Mesendoderm (in vitro differentiated cells): ENCODE data around the gene HEXIM1.

Experiments
- DNase-seq: peaks from one replicate; pipeline ENCODE4 v3.0.0; 2013
- H2AK5ac ChIP-seq: 2 replicates; pipeline ENCODE4 v1.6.1; 2013; ENCODE audit warnings: low read length, inconsistent platforms
- H2BK120ac ChIP-seq: 2 replicates; pipeline ENCODE4 v1.6.1; 2013; ENCODE audit warnings: low read depth, mild to moderate bottlenecking, low read length, moderate library complexity, mixed read lengths
- H2BK15ac ChIP-seq: replicated peaks from 2 replicates; pipeline ENCODE4 v1.6.1; 2013; ENCODE audit warnings: low read depth, mild to moderate bottlenecking, moderate library complexity
- H2BK5ac ChIP-seq: 2 replicates; pipeline ENCODE4 v1.6.1; 2013; ENCODE audit warnings: low read length, inconsistent platforms
- H3K18ac ChIP-seq: 2 replicates; pipeline ENCODE4 v1.6.1; 2013; ENCODE audit warnings: mild to moderate bottlenecking, low read length, mixed read lengths
- H3K23ac ChIP-seq: one replicate; pipeline ENCODE4 v1.6.1; 2013; ENCODE audit warnings: low read length
- H3K27ac ChIP-seq: 2 replicates; pipeline ENCODE4 v1.5.1; 2013; ENCODE audit warnings: low read depth, mild to moderate bottlenecking, inconsistent platforms, low read length, moderate library complexity
- H3K27me3 ChIP-seq: 2 replicates; pipeline ENCODE4 v1.6.1; 2013; ENCODE audit warnings: low read length, control low read depth, mild to moderate bottlenecking, inconsistent platforms; ENCODE audit not compliant: insufficient read depth, poor library complexity
- H3K36me3 ChIP-seq: 2 replicates; pipeline ENCODE4 v1.6.1; 2013; ENCODE audit warnings: low read length, inconsistent platforms; ENCODE audit not compliant: control insufficient read depth, insufficient read depth
- H3K4ac ChIP-seq: one replicate; pipeline ENCODE4 v1.6.1; 2013; ENCODE audit warnings: low read depth, mild to moderate bottlenecking, low read length, moderate library complexity
- H3K4me1 ChIP-seq: 2 replicates; pipeline ENCODE4 v1.6.1; 2013; ENCODE audit warnings: low read depth, low read length, inconsistent platforms; ENCODE audit not compliant: control insufficient read depth
- H3K4me2 ChIP-seq: 2 replicates; pipeline ENCODE4 v1.6.1; 2013; ENCODE audit warnings: low read length
- H3K4me3 ChIP-seq: 2 replicates; pipeline ENCODE4 v1.5.1; 2013; ENCODE audit warnings: mild to moderate bottlenecking, low read length
- H3K56ac ChIP-seq: one replicate; pipeline ENCODE4 v1.6.1; 2013; ENCODE audit warnings: low read length
- H3K79me1 ChIP-seq: 2 replicates; pipeline ENCODE4 v1.6.1; 2013; ENCODE audit warnings: low read length, inconsistent platforms
- H3K79me2 ChIP-seq: 2 replicates; pipeline ENCODE4 v1.6.1; 2013; ENCODE audit warnings: mild to moderate bottlenecking, low read length; ENCODE audit not compliant: control insufficient read depth, insufficient read depth
- H3K9ac ChIP-seq: 2 replicates; pipeline ENCODE4 v1.6.1; 2013; ENCODE audit warnings: low read length, inconsistent platforms
- H4K5ac ChIP-seq: one replicate; pipeline ENCODE4 v1.6.1; 2013; ENCODE audit warnings: low read length
- H4K8ac ChIP-seq: one replicate; pipeline ENCODE4 v1.6.1; 2013; ENCODE audit warnings: low read depth, mild to moderate bottlenecking, control low read depth, low read length, moderate library complexity
- WGBS: extraction: QIAGEN DNeasy Blood & Tissue Kit; methylation state at CpG from one replicate; pipeline ENCODE4 v1.1.7; 2013; ENCODE audit warnings: low lambda C conversion rate, missing lambda C conversion rate; ENCODE audit not compliant: insufficient coverage; ENCODE audit errors: extremely low coverage; 5-methylcytosine and 5-hydroxymethylcytosine counted together

HEXIM1 gene

GRCh38 chr17:45135192-45135977 is 12.9 kb upstream of the HEXIM1 start, which contains the start of gene ACBD4:
TSS of gene ACBD4 (plus strand) at chr17:45135687. CDS start at chr17:45136145, 458 bp downstream.
- no CpG with 5 or more reads among the region's 40 CpGs for WGBS
- Histone ChIP-seq H3K27me3 (no peaks in the 10 kb centered on the region), H3K18ac (no peak within 1 kb of the TSS), H3K23ac (peak within 1 kb of the TSS; percentile 45), H3K79me1 (no peaks in the 10 kb centered on the region), H3K4me1 (peaks cover 4% of the 10 kb centered on the region), H3K4me3 (peak within 1 kb of the TSS; percentile 43), H4K8ac (no peak within 1 kb of the TSS), H2BK120ac (no peak within 1 kb of the TSS), H3K4ac (no peak within 1 kb of the TSS), H3K27ac (no peak within 1 kb of the TSS), H3K4me2 (peak within 1 kb of the TSS; percentile 67), H4K5ac (no peak within 1 kb of the TSS), H2BK15ac (no peak within 1 kb of the TSS), H3K36me3 (no peaks in the 10 kb centered on the region), H2BK5ac (no peak within 1 kb of the TSS), H2AK5ac (peak within 1 kb of the TSS; percentile 58), H3K56ac (peak within 1 kb of the TSS; percentile 86), H3K79me2 (no peaks in the 10 kb centered on the region), H3K9ac (peak within 1 kb of the TSS; percentile 72)
- DNase-seq: peak; percentile 99

- no peak overlapping the region for H3K18ac ChIP-seq
- no peak overlapping the region for H3K4ac ChIP-seq
- peak overlapping the region; percentile 58 for H2AK5ac ChIP-seq
- H2BK15ac ChIP-seq: no peak overlapping the region
- no peaks in the 10 kb centered on the region for H3K27me3 ChIP-seq
- peak overlapping the region; percentile 86 for H3K56ac ChIP-seq
- H4K5ac ChIP-seq: no peak overlapping the region
- no peaks in the 10 kb centered on the region for H3K36me3 ChIP-seq
- no peak overlapping the region for H3K27ac ChIP-seq
- no peak for DNase-seq
- peak overlapping the region; percentile 43 for H3K4me3 ChIP-seq
- peaks cover 4% of the 10 kb centered on the region for H3K4me1 ChIP-seq
- no peak overlapping the region for H2BK120ac ChIP-seq
- WGBS: no CpG with 5 or more reads among the region's 21 CpGs
- peak overlapping the region; percentile 45 for H3K23ac ChIP-seq
- no peaks in the 10 kb centered on the region for H3K79me2 ChIP-seq
- H3K4me2 ChIP-seq: peak overlapping the region; percentile 67
- no peak overlapping the region for H2BK5ac ChIP-seq
- H3K79me1 ChIP-seq: no peaks in the 10 kb centered on the region
- peak overlapping the region; percentile 72 for H3K9ac ChIP-seq
- H4K8ac ChIP-seq: no peak overlapping the region
Observed at GRCh38 chr17:45135978-45136791, 12.1 kb upstream of the HEXIM1 start.

DNA sequence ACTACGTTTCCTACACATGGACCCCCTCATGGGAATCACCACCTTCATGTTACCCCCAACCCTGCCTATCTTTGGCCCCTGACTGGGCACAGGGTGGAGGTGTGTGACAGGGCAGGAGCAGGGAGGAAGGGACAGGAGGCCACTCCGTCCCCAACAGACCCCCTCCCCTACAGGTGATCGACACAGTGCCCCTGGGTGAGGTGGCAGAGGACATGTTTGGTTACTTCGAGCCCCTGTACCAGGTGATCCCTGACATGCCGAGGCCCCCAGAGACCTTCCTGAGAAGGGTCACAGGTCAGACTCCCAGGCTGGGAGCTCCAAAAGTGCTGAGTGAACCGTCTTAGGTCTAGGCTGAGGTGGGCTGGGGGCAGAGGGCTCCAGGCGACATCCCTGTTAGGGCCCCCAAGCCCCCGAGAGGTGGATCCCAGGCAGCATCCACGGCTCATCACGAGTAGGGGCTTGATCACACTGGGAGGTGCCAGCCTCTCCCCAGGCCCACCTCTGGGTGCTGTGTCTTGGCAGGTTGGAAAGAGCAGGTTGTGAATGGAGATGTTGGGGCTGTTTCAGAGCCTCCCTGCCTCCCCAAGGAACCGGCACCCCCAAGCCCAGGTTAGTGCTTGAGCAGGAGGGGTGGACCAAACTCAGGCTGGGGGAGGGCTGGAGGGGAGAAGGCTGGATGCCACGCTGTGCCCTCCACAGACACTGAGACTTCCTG is 11.3 kb upstream of the HEXIM1 start:
- Histone ChIP-seq H3K4me3 (no peak overlapping the region), H3K36me3 (no peaks in the 10 kb centered on the region), H3K4ac (no peak overlapping the region)

DNA sequence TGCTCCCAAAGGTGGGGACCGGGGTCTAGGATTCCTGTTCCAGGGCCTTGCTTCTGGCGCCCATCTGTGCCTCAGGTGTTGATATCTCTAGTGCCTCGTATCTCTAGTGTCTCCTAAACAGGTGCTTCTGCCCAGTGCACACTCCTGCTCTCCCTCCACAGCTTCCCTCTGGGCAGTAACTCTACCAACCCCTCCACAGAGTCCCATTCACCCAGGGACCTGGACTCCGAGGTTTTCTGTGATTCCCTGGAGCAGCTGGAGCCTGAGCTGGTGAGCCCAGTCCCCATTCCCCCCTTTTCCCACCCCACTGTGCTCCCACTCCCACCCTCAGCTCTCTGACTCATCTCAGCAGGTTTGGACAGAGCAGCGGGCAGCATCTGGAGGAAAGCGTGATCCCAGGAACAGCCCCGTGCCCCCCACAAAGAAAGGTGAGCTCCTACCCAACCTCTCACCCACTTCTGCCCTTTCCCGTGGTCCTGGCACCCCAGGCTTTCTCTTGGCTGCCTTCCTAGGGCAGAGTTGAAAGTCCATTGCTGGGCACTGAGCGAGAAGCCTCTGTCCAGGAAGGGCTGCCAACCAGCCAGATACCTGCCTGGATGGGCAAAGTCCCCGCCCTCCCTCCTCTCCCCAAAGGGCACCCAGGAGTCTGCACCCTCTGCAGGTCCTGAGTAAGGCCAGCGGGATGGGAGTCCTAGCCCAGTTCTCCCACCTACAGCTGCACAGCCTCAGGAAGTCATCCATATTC is 10.5 kb upstream of the HEXIM1 start:
- Histone ChIP-seq H3K4ac (no peak overlapping the region), H3K4me1 (peaks cover 4% of the 10 kb centered on the region), H3K79me2 (no peaks in the 10 kb centered on the region), H3K4me3 (no peak overlapping the region), H3K23ac (no peak overlapping the region), H2BK5ac (no peak overlapping the region), H2BK120ac (no peak overlapping the region), H3K9ac (no peak overlapping the region), H3K18ac (no peak overlapping the region), H3K4me2 (no peak overlapping the region), H3K27me3 (no peaks in the 10 kb centered on the region), H3K56ac (no peak overlapping the region), H2AK5ac (no peak overlapping the region), H3K36me3 (no peaks in the 10 kb centered on the region), H4K5ac (no peak overlapping the region), H4K8ac (no peak overlapping the region), H2BK15ac (no peak overlapping the region), H3K27ac (no peak overlapping the region), H3K79me1 (no peaks in the 10 kb centered on the region)
- no CpG with 5 or more reads among the region's 11 CpGs for WGBS
- DNase-seq: no peak

More for the DNA sequence above, 11.3 kb upstream of the HEXIM1 start:
- no peak overlapping the region for H2BK120ac ChIP-seq
- no peak overlapping the region for H2BK5ac ChIP-seq
- no peak overlapping the region for H3K56ac ChIP-seq
- H3K27me3 ChIP-seq: no peaks in the 10 kb centered on the region
- WGBS: no CpG with 5 or more reads among the region's 12 CpGs
- H3K27ac ChIP-seq: no peak overlapping the region
- H3K18ac ChIP-seq: no peak overlapping the region
- no peak overlapping the region for H2BK15ac ChIP-seq
- no peak overlapping the region for H4K8ac ChIP-seq
- H3K4me2 ChIP-seq: no peak overlapping the region
- H3K23ac ChIP-seq: no peak overlapping the region
- no peaks in the 10 kb centered on the region for H3K79me2 ChIP-seq
- peaks cover 4% of the 10 kb centered on the region for H3K4me1 ChIP-seq
- H3K79me1 ChIP-seq: no peaks in the 10 kb centered on the region
- no peak overlapping the region for H2AK5ac ChIP-seq
- H4K5ac ChIP-seq: no peak overlapping the region
- no peak overlapping the region for H3K9ac ChIP-seq
- no peak for DNase-seq

- Histone ChIP-seq H2BK5ac (no peak overlapping the region), H3K4me1 (peaks cover 11% of the 10 kb centered on the region), H3K79me1 (no peaks in the 10 kb centered on the region), H3K79me2 (no peaks in the 10 kb centered on the region), H3K9ac (no peak overlapping the region), H2BK15ac (no peak overlapping the region), H2AK5ac (no peak overlapping the region), H4K8ac (no peak overlapping the region), H3K27ac (no peak overlapping the region), H3K23ac (no peak overlapping the region), H3K4me3 (no peak overlapping the region), H3K27me3 (no peaks in the 10 kb centered on the region), H3K4me2 (no peak overlapping the region), H3K36me3 (no peaks in the 10 kb centered on the region), H3K18ac (no peak overlapping the region), H3K4ac (no peak overlapping the region), H4K5ac (no peak overlapping the region), H3K56ac (no peak overlapping the region), H2BK120ac (no peak overlapping the region)
- WGBS: no CpG with 5 or more reads among the region's 14 CpGs
- peak; percentile 49 for DNase-seq
Observed at GRCh38 chr17:45138911-45139532, 9.3 kb upstream of the HEXIM1 start.
